GM18526 (cell line): ENCODE data around the gene CETN1.

ENCODE experiments used
- POLR2A ChIP-seq: IDR thresholded peaks from 3 replicates; pipeline ENCODE4 v1.6.1; 2011; ENCODE audit not compliant: insufficient read length; ENCODE audit errors: extremely low read depth

The CETN1 gene

GRCh38 chr18:604771-605170 lies 24.6 kb downstream of the CETN1 start:
- no peak for TF ChIP-seq POLR2A

GRCh38 chr18:607930-608329 lies 27.8 kb downstream of the CETN1 start:
- TF ChIP-seq POLR2A = no peak

- TF ChIP-seq POLR2A = no peak
Measured at GRCh38 chr18:610214-610928, 30.2 kb downstream of the CETN1 start.

GRCh38 chr18:612156-612555 lies 32.0 kb downstream of the CETN1 start:
- no peak for TF ChIP-seq POLR2A

GRCh38 chr18:614193-614592 lies 34.0 kb downstream of the CETN1 start:
- no peak for TF ChIP-seq POLR2A

GRCh38 chr18:615092-615521 lies 34.9 kb downstream of the CETN1 start:
- TF ChIP-seq POLR2A = no peak

GRCh38 chr18:615773-616172 lies 35.6 kb downstream of the CETN1 start:
- no peak for TF ChIP-seq POLR2A

GRCh38 chr18:616380-616995 lies 36.3 kb downstream of the CETN1 start:
- TF ChIP-seq POLR2A = no peak

GRCh38 chr18:617970-618504 lies 37.9 kb downstream of the CETN1 start:
- no peak for TF ChIP-seq POLR2A

GRCh38 chr18:618618-619017 lies 38.4 kb downstream of the CETN1 start:
- TF ChIP-seq POLR2A = no peak

GRCh38 chr18:621291-622043 lies 41.3 kb downstream of the CETN1 start:
- no peak for TF ChIP-seq POLR2A

GRCh38 chr18:622289-622688 lies 42.1 kb downstream of the CETN1 start:
- TF ChIP-seq POLR2A = no peak

GRCh38 chr18:623761-624620 lies 43.8 kb downstream of the CETN1 start:
- TF ChIP-seq POLR2A = no peak

GRCh38 chr18:627231-627630 lies 47.1 kb downstream of the CETN1 start:
- TF ChIP-seq POLR2A = no peak
